WERI-Rb-1 (cell line): Measurements from ENCODE around the gene OAS3.

Experiments
- DNase-seq: peaks from one replicate; pipeline ENCODE4 v3.0.0-alpha.2; 2020
- H3K27ac ChIP-seq: fragments of 250-450 bp; sonication (Bioruptor Pico); 2 replicates; pipeline ENCODE4 v1.5.1; 2020; ENCODE audit warnings: mild to moderate bottlenecking, moderate library complexity
- H3K27me3 ChIP-seq: fragments of 250-450 bp; sonication (Bioruptor Pico); 2 replicates; pipeline ENCODE4 v1.5.1; 2021; ENCODE audit warnings: mild to moderate bottlenecking, low read depth, moderate library complexity; ENCODE audit not compliant: insufficient read depth, severe bottlenecking
- H3K36me3 ChIP-seq: fragments of 250-450 bp; sonication (Bioruptor Pico); 2 replicates; pipeline ENCODE4 v1.5.1; 2020; ENCODE audit warnings: mild to moderate bottlenecking, moderate library complexity
- H3K4me3 ChIP-seq: 2 replicates; pipeline ENCODE4 v1.5.1; 2011; ENCODE audit warnings: low read depth, mild to moderate bottlenecking, control low read depth, low read length
- H3K9me3 ChIP-seq: fragments of 250-450 bp; sonication (Bioruptor Pico); 2 replicates; pipeline ENCODE4 v1.5.1; 2021; ENCODE audit warnings: mild to moderate bottlenecking, moderate library complexity; ENCODE audit not compliant: severe bottlenecking
- CTCF ChIP-seq: IDR thresholded peaks from 2 replicates; pipeline ENCODE4 v1.5.1; 2011; ENCODE audit warnings: low read depth, mild to moderate bottlenecking, control low read depth, inconsistent platforms, low read length

OAS3 gene

GRCh38 chr12:112979041-112979680, 40.9 kb downstream of the OAS3 start:
- Histone ChIP-seq H3K4me3 (no peak overlapping the region), H3K9me3 (peaks cover 6% of the 10 kb centered on the region), H3K36me3 (no peaks in the 10 kb centered on the region), H3K27me3 (peaks cover 91% of the 10 kb centered on the region), H3K27ac (no peak overlapping the region)
- TF ChIP-seq CTCF, result no peak
- DNase-seq, result no peak

GRCh38 chr12:112980491-112981158, 42.4 kb downstream of the OAS3 start:
- no peak for TF ChIP-seq CTCF
- H3K4me3 ChIP-seq, result no peak overlapping the region
- no peak for DNase-seq
- peaks cover 6% of the 10 kb centered on the region for H3K9me3 ChIP-seq
- peaks cover 89% of the 10 kb centered on the region for H3K27me3 ChIP-seq
- H3K27ac ChIP-seq, result no peak overlapping the region
- no peaks in the 10 kb centered on the region for H3K36me3 ChIP-seq

- H3K36me3 ChIP-seq, result no peaks in the 10 kb centered on the region
- H3K27ac ChIP-seq, result no peak overlapping the region
- H3K4me3 ChIP-seq, result no peak overlapping the region
- no peak for TF ChIP-seq CTCF
- no peak for DNase-seq
- H3K9me3 ChIP-seq, result peaks cover 6% of the 10 kb centered on the region
- H3K27me3 ChIP-seq, result peaks cover 84% of the 10 kb centered on the region
These were observed 47.5 kb downstream of the OAS3 start for GRCh38 chr12:112985642-112986290.

GRCh38 chr12:112986291-112986800, 48.1 kb downstream of the OAS3 start:
- Histone ChIP-seq H3K36me3 (no peaks in the 10 kb centered on the region), H3K4me3 (no peak overlapping the region), H3K27ac (no peak overlapping the region), H3K27me3 (peaks cover 81% of the 10 kb centered on the region), H3K9me3 (peaks cover 6% of the 10 kb centered on the region)
- DNase-seq, result no peak
- TF ChIP-seq CTCF, result no peak

GRCh38 chr12:112987561-112987960, 49.3 kb downstream of the OAS3 start:
- peaks cover 70% of the 10 kb centered on the region for H3K27me3 ChIP-seq
- DNase-seq, result no peak
- no peaks in the 10 kb centered on the region for H3K9me3 ChIP-seq
- no peak for TF ChIP-seq CTCF
- no peak overlapping the region for H3K4me3 ChIP-seq
- H3K27ac ChIP-seq, result no peak overlapping the region
- no peaks in the 10 kb centered on the region for H3K36me3 ChIP-seq
